Natural killer cell (primary cell): Measurements from ENCODE around the gene ZRSR2. TPM values are rescaled to one million over a fixed set of nuclear protein-coding genes. Genes with fewer than 3 reads are reported as not detected.

Experiments used
- ATAC-seq, 3 donors: fragments of 150-1000 bp in 2 of 3; fragments of 200-7000 bp in 1 of 3; cut with Tn5 transposase; 1 replicate in 1 of 3; 2 replicates in 2 of 3; pipeline ENCODE4 v1.10.0; 2021; ENCODE audit warnings: mild to moderate bottlenecking in 2 of 3, moderate library complexity in 2 of 3
- DNase-seq, 2 donors: peaks; one replicate each; pipeline versions ENCODE4 v3.0.0 to v3.0.0-alpha.2; 2013 to 2021; ENCODE audit warnings: mixed read lengths in 1 of 2
- H3K27ac ChIP-seq: one replicate; pipeline ENCODE4 v1.5.1; 2013; ENCODE audit warnings: mild to moderate bottlenecking, low read length
- H3K27me3 ChIP-seq: one replicate; pipeline ENCODE4 v1.6.1; 2013; ENCODE audit warnings: low read length; ENCODE audit not compliant: control insufficient read depth, insufficient read depth
- H3K36me3 ChIP-seq: one replicate; pipeline ENCODE4 v1.6.1; 2013; ENCODE audit warnings: low read length; ENCODE audit not compliant: control insufficient read depth, insufficient read depth
- H3K4me1 ChIP-seq: one replicate; pipeline ENCODE4 v1.6.1; 2013; ENCODE audit warnings: low read length; ENCODE audit not compliant: control insufficient read depth, insufficient read depth
- H3K4me3 ChIP-seq: one replicate; pipeline ENCODE4 v1.5.1; 2013; ENCODE audit warnings: low read length
- H3K9me3 ChIP-seq: one replicate; pipeline ENCODE4 v1.6.1; 2013; ENCODE audit warnings: low read length; ENCODE audit not compliant: control insufficient read depth, insufficient read depth
- H3K27ac Mint-ChIP-seq, 2 donors: one replicate each; pipeline ENCODE4 v1.8.0; 2022; ENCODE audit warnings: mild to moderate bottlenecking in 2 of 2, mixed read lengths in 2 of 2, moderate library complexity in 1 of 2
- H3K27me3 Mint-ChIP-seq, 2 donors: one replicate each; pipeline ENCODE4 v1.8.0; 2022; ENCODE audit warnings: low read depth in 2 of 2, mixed read lengths in 2 of 2
- H3K36me3 Mint-ChIP-seq: one replicate; pipeline ENCODE4 v1.8.0; 2022; ENCODE audit warnings: mixed read lengths
- H3K4me1 Mint-ChIP-seq, 2 donors: one replicate each; pipeline ENCODE4 v1.8.0; 2022; ENCODE audit warnings: mixed read lengths in 2 of 2
- H3K4me3 Mint-ChIP-seq: one replicate; pipeline ENCODE4 v1.8.0; 2022; ENCODE audit warnings: mild to moderate bottlenecking, moderate library complexity, mixed read lengths
- H3K9me3 Mint-ChIP-seq, 2 donors: one replicate each; pipeline ENCODE4 v1.8.0; 2022; ENCODE audit warnings: mixed read lengths in 2 of 2
- CTCF ChIP-seq: fragments of 200-600 bp; IDR thresholded peaks from one replicate; pipeline ENCODE4 v1.8.0; 2022; ENCODE audit warnings: antibody characterized with exemption
- whole genome bisulfite sequencing: methylation state at CpG from one replicate; pipeline ENCODE4 v1.1.7; 2013; ENCODE audit warnings: missing lambda C conversion rate; ENCODE audit not compliant: insufficient coverage; 5-methylcytosine and 5-hydroxymethylcytosine counted together
- intact Hi-C: fragments of 100-400 bp; cut with micrococcal nuclease; formaldehyde crosslinking; loops from one replicate; pipeline ENCODE4 v1.14.2; 2022
- total RNA-seq, 4 donors: library from RNA; stranded (reverse); fragments of 120-200 nt in 1 of 4; gene quantifications; one replicate each; pipeline versions ENCODE4 v1.2.3 to v1.2.4, GENCODE V29; 2013 to 2022

Gene ZRSR2
- total RNA-seq, 3 donors from 2014 or later (not counting 1 experiment from before 2014, with no cell fraction given) = 21.7 to 44.2 (median 28.2) TPM

GRCh38 chrX:15815779-15816437 is 25.6 kb downstream of the ZRSR2 start:
- no peaks in the 10 kb centered on the region for H3K9me3 ChIP-seq
- peaks cover 22 to 27% of the 10 kb centered on the region in 2 donors for H3K4me1 Mint-ChIP-seq
- no peaks in the 10 kb centered on the region for H3K9me3 Mint-ChIP-seq
- no peaks in the 10 kb centered on the region for H3K27me3 ChIP-seq
- H3K4me1 ChIP-seq = peaks cover 19% of the 10 kb centered on the region
- H3K36me3 ChIP-seq = peaks cover 26% of the 10 kb centered on the region
- ATAC-seq (peak; percentile 56 to 66 (median 65)), DNase-seq (peak in 1 of 2 donors; percentile 63)
- peak overlapping the region; percentile 35 for H3K4me3 Mint-ChIP-seq
- no peak overlapping the region for H3K4me3 ChIP-seq
- peak overlapping the region; percentile 40 to 57 for H3K27ac Mint-ChIP-seq
- TF ChIP-seq CTCF = no peak
- H3K36me3 Mint-ChIP-seq = peaks cover 11% of the 10 kb centered on the region
- H3K27me3 Mint-ChIP-seq = no peaks in the 10 kb centered on the region
- intact Hi-C loops = loop anchor here (2.0 kb wide), 1 partner anchor 39 kb away; the partner anchor contains the start of gene AP1S2
- no peak overlapping the region for H3K27ac ChIP-seq
- WGBS = 54% methylated on average over 4 of the region's 10 CpGs

- peak overlapping the region; percentile 35 for H3K4me3 Mint-ChIP-seq
- no peak for ATAC-seq
- no peaks in the 10 kb centered on the region for H3K27me3 Mint-ChIP-seq
- H3K4me1 Mint-ChIP-seq = peaks cover 22 to 27% of the 10 kb centered on the region in 2 donors
- Histone ChIP-seq H3K4me1 (peaks cover 19% of the 10 kb centered on the region), H3K36me3 (peaks cover 26% of the 10 kb centered on the region), H3K27me3 (no peaks in the 10 kb centered on the region), H3K9me3 (no peaks in the 10 kb centered on the region), H3K27ac (no peak overlapping the region), H3K4me3 (no peak overlapping the region)
- WGBS = no CpG with 5 or more reads among the region's 1 CpG
- H3K27ac Mint-ChIP-seq = peak overlapping the region; percentile 57
- no peaks in the 10 kb centered on the region for H3K9me3 Mint-ChIP-seq
- DNase-seq = no peak
- intact Hi-C loops = loop anchor here (2.0 kb wide), 1 partner anchor 38 kb away; the partner anchor contains the start of gene AP1S2
- peaks cover 11% of the 10 kb centered on the region for H3K36me3 Mint-ChIP-seq
- no peak for TF ChIP-seq CTCF
Observed at GRCh38 chrX:15816438-15816809, 26.1 kb downstream of the ZRSR2 start.

GRCh38 chrX:15816886-15817285 is 26.6 kb downstream of the ZRSR2 start:
- WGBS = 0% methylated on average over 1 of the region's 4 CpGs
- DNase-seq = peak; percentile 20 to 68
- H3K36me3 ChIP-seq = peaks cover 26% of the 10 kb centered on the region
- TF ChIP-seq CTCF = no peak
- peak; percentile 63 to 82 (median 69) for ATAC-seq
- peaks cover 22 to 27% of the 10 kb centered on the region in 2 donors for H3K4me1 Mint-ChIP-seq
- no peaks in the 10 kb centered on the region for H3K27me3 Mint-ChIP-seq
- H3K9me3 Mint-ChIP-seq = no peaks in the 10 kb centered on the region
- no peaks in the 10 kb centered on the region for H3K9me3 ChIP-seq
- H3K27me3 ChIP-seq = no peaks in the 10 kb centered on the region
- H3K4me1 ChIP-seq = peaks cover 19% of the 10 kb centered on the region
- H3K36me3 Mint-ChIP-seq = peaks cover 11% of the 10 kb centered on the region
- intact Hi-C loops = loop anchor here (2.0 kb wide), 1 partner anchor 38 kb away; the partner anchor contains the start of gene AP1S2
- H3K27ac ChIP-seq = peak overlapping the region; percentile 35
- H3K27ac Mint-ChIP-seq = peak overlapping the region; percentile 57
- H3K4me3 ChIP-seq = no peak overlapping the region
- H3K4me3 Mint-ChIP-seq = peak overlapping the region; percentile 81
